Measurements from ENCODE around the gene RAF1.

Gene RAF1

GRCh38 chr3:12553921-12554391 lies 110.0 kb downstream of the RAF1 start:
- Histone ChIP-seq H4K20me1 (ENCODE audit: insufficient read depth, low read length) (no peaks in the 10 kb centered on the region), H3K9me3 (replicated peaks; ENCODE audit: insufficient read depth, low read length) (no peaks in the 10 kb centered on the region), H2AFZ (ENCODE audit: low read length) (peak overlapping the region; percentile 99), H3K9me2 (replicated peaks; ENCODE audit: insufficient read depth, low read length) (no peaks in the 10 kb centered on the region), H3K4me1 (ENCODE audit: low read length) (peaks cover 11% of the 10 kb centered on the region; the same call in 1 of the 2 replicates), H3K27ac (ENCODE audit: low read length) (no peak overlapping the region), H3K4me2 (ENCODE audit: low read depth, low read length) (peak overlapping the region; percentile 96), H3K36me3 (replicated peaks; ENCODE audit: insufficient read depth, low read length) (no peaks in the 10 kb centered on the region), H3K79me2 (ENCODE audit: low read length) (peaks cover 20% of the 10 kb centered on the region), H3K27me3 (replicated peaks; ENCODE audit: insufficient read depth, low read length) (0 out of 2 replicates have a peak, but pooled peaks cover 6% of the 10 kb centered on the region), H3K4me3 (ENCODE audit: low read length) (peak overlapping the region; percentile 85), H3K9ac (ENCODE audit: low read length) (peak overlapping the region; percentile 40), H3F3A (ENCODE audit: insufficient read depth, low read length) (peaks cover 7% of the 10 kb centered on the region; the same call in 1 of the 2 replicates)
- TF ChIP-seq EZH2 (optimal IDR thresholded peaks at IDR 0.05; ENCODE audit: low read depth, low read length) (no peak), EZH2phosphoT487 (IDR thresholded peaks at IDR 0.05; ENCODE audit: low read length) (no peak), CTCF (IDR thresholded peaks at IDR 0.05; ENCODE audit: low read length) (no peak)
- peak; percentile 10 for DNase-seq

GRCh38 chr3:12549971-12550760 lies 113.8 kb downstream of the RAF1 start:
- H3F3A ChIP-seq (ENCODE audit: insufficient read depth, low read length): no peaks in the 10 kb centered on the region; the same call in 1 of the 2 replicates
- DNase-seq: no peak
- no peak for TF ChIP-seq EZH2 (optimal IDR thresholded peaks at IDR 0.05; ENCODE audit: low read depth, low read length)
- no peak for TF ChIP-seq CTCF (IDR thresholded peaks at IDR 0.05; ENCODE audit: low read length)
- no peak for TF ChIP-seq EZH2phosphoT487 (IDR thresholded peaks at IDR 0.05; ENCODE audit: low read length)
- H3K4me1 ChIP-seq (ENCODE audit: low read length): no peaks in the 10 kb centered on the region
- H3K36me3 ChIP-seq (replicated peaks; ENCODE audit: insufficient read depth, low read length): no peaks in the 10 kb centered on the region
- H3K9me2 ChIP-seq (replicated peaks; ENCODE audit: insufficient read depth, low read length): no peaks in the 10 kb centered on the region
- 0 out of 2 replicates have a peak, but pooled peaks cover 6% of the 10 kb centered on the region for H3K27me3 ChIP-seq (replicated peaks; ENCODE audit: insufficient read depth, low read length)
- H3K9ac ChIP-seq (ENCODE audit: low read length): no peak overlapping the region
- no peaks in the 10 kb centered on the region for H4K20me1 ChIP-seq (ENCODE audit: insufficient read depth, low read length)
- H3K4me3 ChIP-seq (ENCODE audit: low read length): no peak overlapping the region
- no peak overlapping the region for H2AFZ ChIP-seq (ENCODE audit: low read length)
- H3K9me3 ChIP-seq (replicated peaks; ENCODE audit: insufficient read depth, low read length): no peaks in the 10 kb centered on the region
- H3K4me2 ChIP-seq (ENCODE audit: low read depth, low read length): no peak overlapping the region
- H3K27ac ChIP-seq (ENCODE audit: low read length): no peak overlapping the region
- H3K79me2 ChIP-seq (ENCODE audit: low read length): no peaks in the 10 kb centered on the region

GRCh38 chr3:12545473-12545791 lies 118.5 kb downstream of the RAF1 start, which contains the start of gene MKRN2OS:
Gene MKRN2OS, minus strand, starts transcription at chr3:12545499. Its CDS starts 35 bp downstream, at chr3:12545464.
- Histone ChIP-seq H4K20me1 (ENCODE audit: insufficient read depth, low read length) (no peaks in the 10 kb centered on the region), H3K9me2 (replicated peaks; ENCODE audit: insufficient read depth, low read length) (no peaks in the 10 kb centered on the region), H2AFZ (ENCODE audit: low read length) (no peak within 1 kb of the TSS), H3K4me2 (ENCODE audit: low read depth, low read length) (no peak within 1 kb of the TSS), H3K27me3 (replicated peaks; ENCODE audit: insufficient read depth, low read length) (no peaks in the 10 kb centered on the region), H3K9me3 (replicated peaks; ENCODE audit: insufficient read depth, low read length) (no peaks in the 10 kb centered on the region), H3K4me3 (ENCODE audit: low read length) (no peak within 1 kb of the TSS), H3F3A (ENCODE audit: insufficient read depth, low read length) (peaks cover 7% of the 10 kb centered on the region), H3K36me3 (replicated peaks; ENCODE audit: insufficient read depth, low read length) (no peaks in the 10 kb centered on the region; the same call in 1 of the 2 replicates), H3K79me2 (ENCODE audit: low read length) (no peaks in the 10 kb centered on the region), H3K4me1 (ENCODE audit: low read length) (peaks cover 15% of the 10 kb centered on the region), H3K9ac (ENCODE audit: low read length) (no peak within 1 kb of the TSS), H3K27ac (ENCODE audit: low read length) (no peak within 1 kb of the TSS)
- DNase-seq: no peak
- TF ChIP-seq EZH2phosphoT487 (IDR thresholded peaks at IDR 0.05; ENCODE audit: low read length): no peak
- TF ChIP-seq CTCF (IDR thresholded peaks at IDR 0.05; ENCODE audit: low read length): no peak
- TF ChIP-seq EZH2 (optimal IDR thresholded peaks at IDR 0.05; ENCODE audit: low read depth, low read length): no peak

All from MM.1S (cell line).